HT-29 (cell line): Measurements from ENCODE around the gene IDH3A. TPM values are rescaled to one million over a fixed set of nuclear protein-coding genes. Genes with fewer than 3 reads are reported as not detected.

Experiments used
- DNase-seq: peaks from one replicate; pipeline ENCODE4 v3.0.0-alpha.2; 2015; ENCODE audit warnings: low spot score
- total RNA-seq: library from RNA; depleted of rRNA; stranded (reverse); fragments of >200 nt; shearing (Covaris generic); gene quantifications from 2 replicates; pipeline ENCODE4 v1.2.3, GENCODE V29; 2014

IDH3A gene
- total RNA-seq, 1 experiment from 2014 or later: 35.8 TPM

GRCh38 chr15:78201281-78202190, 52.4 kb downstream of the IDH3A start:
- no peak for DNase-seq

GRCh38 chr15:78203346-78204225, 54.4 kb downstream of the IDH3A start:
- no peak for DNase-seq

DNA sequence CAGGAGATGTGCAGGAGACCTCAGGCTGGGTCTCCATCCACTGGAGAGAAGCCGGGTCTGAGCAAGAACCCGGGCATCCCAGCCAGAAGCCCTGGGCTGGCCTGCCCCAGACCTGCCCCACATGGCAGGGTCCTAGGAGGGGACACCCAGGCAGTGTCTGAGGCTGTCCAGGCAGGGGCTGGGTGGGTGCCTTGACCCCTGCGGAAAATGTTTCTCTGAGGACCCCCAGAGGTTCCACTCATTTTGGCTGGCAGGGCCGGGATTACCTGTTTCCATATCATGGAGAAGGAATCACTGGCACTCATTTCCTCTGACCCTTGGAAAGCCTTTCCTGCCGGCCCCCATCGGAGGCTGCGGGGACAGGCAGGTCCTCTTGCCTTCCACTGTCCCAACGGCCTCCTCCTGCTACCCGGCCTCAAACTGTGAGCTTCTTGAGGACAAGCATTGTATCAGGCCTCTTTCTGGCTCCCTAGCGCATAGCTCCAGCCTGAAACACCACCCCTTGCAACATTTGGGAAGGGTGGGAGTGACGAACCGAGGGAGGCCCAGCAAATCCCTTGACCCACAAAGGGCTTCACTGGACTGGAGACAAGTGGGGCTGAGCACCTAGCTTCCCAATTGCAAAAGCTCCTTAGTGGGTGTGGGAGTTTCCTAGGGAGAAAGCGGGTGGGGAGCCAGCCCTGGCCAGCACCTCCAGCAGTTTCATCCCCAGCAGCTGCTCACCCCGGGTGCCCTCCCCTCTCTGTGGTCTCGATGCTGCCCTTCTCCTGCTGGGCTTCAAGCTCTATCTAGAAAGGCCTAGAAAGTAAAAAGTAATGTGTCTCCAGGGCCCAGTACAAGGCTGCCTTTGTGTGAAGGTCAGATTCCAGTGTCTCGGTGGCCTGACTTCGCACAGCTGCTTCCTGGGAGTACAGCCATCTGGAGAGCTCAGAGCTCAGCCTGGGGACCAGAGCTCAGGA, 55.5 kb downstream of the IDH3A start:
- no peak for DNase-seq

DNA sequence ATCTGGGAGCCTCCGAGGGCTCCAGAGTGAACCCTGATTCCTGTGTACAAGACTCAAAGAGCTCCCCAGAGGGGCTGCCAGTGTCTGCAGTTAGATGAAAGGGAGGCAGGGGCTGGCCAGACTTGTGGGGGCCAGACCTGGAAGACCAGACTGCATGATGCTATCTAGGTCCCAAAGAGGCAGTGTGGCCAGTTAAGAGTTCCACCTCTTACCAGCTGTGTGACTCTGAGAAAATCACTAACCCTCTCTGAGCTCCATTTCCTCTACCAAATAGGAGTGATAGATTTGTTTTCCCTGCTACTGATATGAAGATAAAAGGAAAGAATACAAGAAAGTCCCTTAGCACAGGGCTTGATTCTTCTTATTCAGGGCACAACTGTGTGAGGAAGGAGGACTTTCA, 56.2 kb downstream of the IDH3A start:
- no peak for DNase-seq

GRCh38 chr15:78205856-78206255, 56.7 kb downstream of the IDH3A start:
- DNase-seq: no peak

DNA sequence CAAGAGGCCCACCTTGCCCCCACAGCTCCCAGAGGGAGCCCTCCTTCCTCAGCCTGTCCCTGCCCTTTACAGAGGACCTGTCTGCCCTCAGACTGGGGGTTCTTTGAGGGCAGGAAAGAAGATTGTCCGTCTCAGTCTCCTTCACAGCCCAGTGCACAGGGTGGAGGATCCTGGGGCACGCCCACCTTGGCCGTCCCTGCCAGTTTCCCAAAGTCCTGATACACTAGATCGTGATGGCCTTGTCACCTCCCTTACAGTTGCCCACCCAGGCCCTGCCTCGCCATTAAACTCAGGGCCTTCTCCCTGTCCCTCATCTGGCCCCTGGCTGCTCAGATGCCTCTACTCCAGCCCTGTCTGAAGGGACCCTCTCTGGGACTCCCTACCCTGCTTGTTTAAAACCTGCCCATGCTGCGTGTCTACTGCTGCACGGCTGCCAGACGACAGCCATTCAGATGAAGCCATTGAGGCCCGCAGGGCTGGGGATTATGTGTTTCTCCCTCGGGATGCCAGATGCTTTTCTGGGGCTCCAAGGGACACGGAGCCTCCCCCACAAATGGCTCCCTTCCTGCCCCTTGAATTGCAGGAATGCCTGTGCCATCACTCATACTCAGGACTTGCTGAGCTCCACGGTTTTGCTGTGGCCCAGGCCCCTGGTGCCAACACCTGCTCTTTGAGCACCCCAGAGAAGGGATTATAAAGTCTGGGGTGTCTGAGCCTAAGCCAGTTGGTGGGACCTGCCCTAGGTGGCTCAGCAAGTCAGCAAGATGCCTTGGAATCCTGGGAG, 57.4 kb downstream of the IDH3A start:
- DNase-seq: no peak

- DNase-seq: no peak
Observed at GRCh38 chr15:78207110-78207458, 57.9 kb downstream of the IDH3A start.

GRCh38 chr15:78207641-78208340, 58.6 kb downstream of the IDH3A start:
- DNase-seq: no peak

GRCh38 chr15:78208341-78208844, 59.2 kb downstream of the IDH3A start:
- no peak for DNase-seq

DNA sequence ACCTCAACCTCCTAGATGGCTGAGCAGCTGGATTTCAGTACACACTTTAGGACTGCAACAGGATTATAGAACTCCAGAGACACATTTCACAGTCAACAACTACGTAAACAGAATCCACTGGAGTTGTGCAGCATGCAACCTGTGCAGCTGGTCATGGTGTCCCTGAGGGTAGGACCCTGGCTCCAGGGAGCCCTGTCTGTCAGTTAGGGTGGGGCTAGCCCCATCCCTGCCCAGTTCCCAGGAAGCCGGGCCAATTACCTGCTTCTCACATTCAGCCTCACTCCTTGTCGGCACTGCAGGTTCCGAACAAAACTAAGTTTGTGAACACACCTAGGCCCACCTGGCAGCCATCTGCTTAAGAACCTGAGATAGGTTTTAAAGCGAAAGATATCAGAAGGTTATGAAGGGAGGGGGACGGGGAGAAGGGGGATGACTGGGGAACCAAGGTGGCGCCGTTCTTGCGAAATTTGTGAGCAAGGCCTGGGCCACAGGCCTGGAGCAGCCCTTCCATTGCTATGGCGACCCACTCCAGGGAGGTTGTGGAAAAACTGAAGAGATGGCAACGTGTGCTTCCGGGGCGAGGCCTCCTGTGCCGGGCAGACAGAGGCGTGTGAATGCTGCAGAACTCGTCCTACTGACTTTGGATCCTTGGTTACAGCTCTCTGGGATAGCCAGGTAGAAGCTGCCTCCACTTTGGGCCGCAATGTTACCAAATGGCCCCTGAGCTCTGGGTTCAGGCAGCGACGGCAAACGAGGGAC, 59.9 kb downstream of the IDH3A start:
- DNase-seq: peak; percentile 86

DNA sequence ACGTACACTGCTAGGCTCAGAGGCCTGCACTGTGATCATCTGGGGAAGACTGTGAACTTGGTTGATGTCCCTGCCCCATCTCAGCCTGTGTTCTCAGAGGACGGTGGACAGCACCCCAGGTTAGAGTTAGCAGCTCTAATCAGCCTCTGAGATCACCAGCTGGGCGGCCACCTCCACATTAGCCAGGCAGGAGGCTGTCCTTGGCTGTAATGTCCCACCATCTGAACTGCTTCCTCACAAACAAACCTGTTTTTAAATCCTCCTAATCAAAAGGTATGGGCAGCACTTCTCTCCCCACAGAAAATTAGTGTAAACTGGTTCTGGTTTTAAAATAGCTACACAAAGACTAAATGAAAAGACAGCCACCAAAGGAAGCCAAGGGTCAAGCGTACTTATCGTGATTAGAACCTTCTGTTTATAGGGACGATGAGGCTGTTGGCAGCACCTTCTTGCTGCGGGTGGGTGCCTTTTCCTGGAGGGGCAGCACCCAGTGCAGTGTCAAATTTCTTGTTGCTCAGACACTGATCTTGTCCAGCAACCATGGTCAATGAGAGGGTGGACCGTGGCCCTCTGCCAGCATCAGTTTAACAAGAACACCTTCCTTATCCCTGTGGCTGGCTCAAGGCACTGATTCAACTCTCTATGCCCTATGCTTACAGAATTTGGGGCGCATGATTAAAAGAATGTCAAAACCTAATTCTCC, 60.6 kb downstream of the IDH3A start:
- DNase-seq: peak; percentile 89

DNA sequence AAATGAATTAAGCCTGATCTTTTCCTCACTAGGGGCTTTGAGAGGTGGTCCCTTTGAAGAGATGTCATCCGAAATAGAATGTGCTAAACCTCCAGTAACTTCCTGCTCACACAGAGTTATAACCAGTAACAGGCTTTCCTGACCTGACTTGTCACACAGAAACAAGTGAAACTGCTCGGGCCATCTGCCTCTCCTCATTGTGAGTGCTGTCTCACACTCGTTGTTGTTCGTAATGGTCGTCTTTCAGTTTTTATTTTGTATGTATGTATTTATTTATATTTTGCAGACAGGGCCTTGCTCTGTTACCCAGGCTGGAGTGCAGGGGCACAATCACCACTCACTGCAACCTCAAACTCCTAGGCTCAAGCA, 61.2 kb downstream of the IDH3A start:
- no peak for DNase-seq

- no peak for DNase-seq
Observed at GRCh38 chr15:78211189-78211921, 62.2 kb downstream of the IDH3A start.

DNA sequence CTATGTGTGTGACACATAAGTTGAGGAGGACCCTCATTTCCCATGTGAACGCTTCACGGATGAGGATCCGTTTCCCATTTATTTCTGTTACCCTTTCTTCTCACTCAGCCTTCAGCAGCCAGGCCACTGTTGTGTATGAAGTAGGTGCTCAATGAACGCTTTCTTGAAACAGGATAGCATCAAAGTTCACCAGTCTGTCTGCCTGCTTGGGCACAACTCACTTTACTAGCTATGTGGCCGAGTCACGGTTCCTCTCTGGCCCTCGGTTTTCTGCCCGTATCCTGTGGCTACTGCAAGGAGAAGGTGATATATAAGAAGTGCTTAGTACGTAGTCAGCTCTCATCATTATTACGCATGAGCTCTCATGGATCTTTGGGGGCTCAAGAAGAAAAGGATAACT, 62.8 kb downstream of the IDH3A start:
- DNase-seq: no peak

- DNase-seq: peak; percentile 89
Observed at GRCh38 chr15:78212546-78213424, 63.6 kb downstream of the IDH3A start.

DNA sequence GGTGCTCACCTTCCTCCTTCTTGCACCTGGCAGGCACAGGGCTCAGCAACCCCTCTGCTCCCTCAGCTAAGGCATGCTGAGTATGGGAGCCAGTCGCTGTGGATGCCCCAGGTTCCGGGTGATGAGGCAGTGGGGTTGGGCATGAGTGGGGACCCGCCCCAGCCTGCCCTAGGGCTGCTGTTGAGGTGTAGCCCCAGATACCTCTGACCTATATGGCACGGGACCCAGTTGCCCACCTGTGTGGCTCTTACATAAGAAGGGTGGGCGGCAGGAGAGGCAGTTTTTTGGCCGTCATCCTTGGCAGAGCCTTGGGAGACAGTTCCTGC, 64.2 kb downstream of the IDH3A start:
- no peak for DNase-seq

GRCh38 chr15:78213956-78214355, 64.8 kb downstream of the IDH3A start:
- DNase-seq: no peak
